HG02642 (cell line): Measurements from ENCODE around the gene ST6GALNAC6.
"Not testable (repeated sequence)": the region's sequence is repeated elsewhere in the genome, so short reads cannot be mapped to it uniquely, and the experiment has no call there.

Experiments used
- ATAC-seq: cut with Tn5 transposase; IDR thresholded peaks from one replicate; pipeline ENCODE4 v1.9.1; 2021; ENCODE audit warnings: mild to moderate bottlenecking; ENCODE audit not compliant: unreplicated experiment, poor library complexity

The ST6GALNAC6 gene

GRCh38 chr9:127897193-127897692 is 2.2 kb downstream of the ST6GALNAC6 start:
- no peak for ATAC-seq

- ATAC-seq, result no peak
Observed at GRCh38 chr9:127896395-127897192, 2.8 kb downstream of the ST6GALNAC6 start.

- no peak for ATAC-seq
Observed at GRCh38 chr9:127895811-127896210, 3.6 kb downstream of the ST6GALNAC6 start.

GRCh38 chr9:127893392-127893791 is 6.0 kb downstream of the ST6GALNAC6 start:
- no peak for ATAC-seq

- no peak for ATAC-seq
Observed at GRCh38 chr9:127892831-127893230, 6.6 kb downstream of the ST6GALNAC6 start.

GRCh38 chr9:127890053-127890452 is 9.3 kb downstream of the ST6GALNAC6 start:
- ATAC-seq, result no peak

GRCh38 chr9:127887792-127888191 is 11.6 kb downstream of the ST6GALNAC6 start:
- ATAC-seq, result no peak

GRCh38 chr9:127886401-127886972 is 12.9 kb downstream of the ST6GALNAC6 start:
- ATAC-seq, result no peak

- ATAC-seq, result no peak
Observed at GRCh38 chr9:127885508-127886281, 13.7 kb downstream of the ST6GALNAC6 start.

GRCh38 chr9:127884976-127885490 is 14.4 kb downstream of the ST6GALNAC6 start:
- no peak for ATAC-seq

- no peak for ATAC-seq
Observed at GRCh38 chr9:127884427-127884911, 14.9 kb downstream of the ST6GALNAC6 start.

GRCh38 chr9:127883959-127884358 is 15.4 kb downstream of the ST6GALNAC6 start:
- ATAC-seq, result no peak

- ATAC-seq, result not testable (repeated sequence)
Observed at GRCh38 chr9:127881715-127882114, 17.7 kb downstream of the ST6GALNAC6 start.

- ATAC-seq, result no peak
Observed at GRCh38 chr9:127880143-127880542, 19.3 kb downstream of the ST6GALNAC6 start.

GRCh38 chr9:127878652-127879390 is 20.6 kb downstream of the ST6GALNAC6 start:
- ATAC-seq, result no peak

- no peak for ATAC-seq
Observed at GRCh38 chr9:127878001-127878651, 21.3 kb downstream of the ST6GALNAC6 start.

- no peak for ATAC-seq
Observed at GRCh38 chr9:127877566-127877998, 21.8 kb downstream of the ST6GALNAC6 start, which contains the start of gene AK1. Gene AK1 (minus strand): TSS chr9:127877675. CDS start chr9:127874617, 3,058 bp downstream.

GRCh38 chr9:127876764-127877562 is 22.4 kb downstream of the ST6GALNAC6 start:
- no peak for ATAC-seq
